GM12878 (cell line): Measurements from ENCODE around the gene OSBPL5. TPM values are rescaled to one million over a fixed set of nuclear protein-coding genes. Genes with fewer than 3 reads are reported as not detected.

ENCODE experiments used
- ATAC-seq: fragments of 200-7000 bp; cut with Tn5 transposase; 3 replicates; pipeline ENCODE4 v1.9.1; 2020; ENCODE audit warnings: mild to moderate bottlenecking, moderate library complexity
- BruUV-seq: library from RNA; stranded (reverse); fragments of 400-500 nt; replicated peaks from 2 replicates; lab custom pipeline; 2021; lab: Mats Ljungman, UMichigan
- CTCF ChIA-PET: fragments of 300-600 bp; sonication (Branson Sonifier 250); formaldehyde crosslinking; extraction: SDS; loops from one replicate; lab custom pipeline; 2021; ENCODE audit warnings: inconsistent platforms; lab: Yijun Ruan, JAX
- POLR2A ChIA-PET: fragments of 350-600 bp; formaldehyde crosslinking; extraction: SDS; loops from one replicate; lab custom pipeline; 2021; ENCODE audit warnings: inconsistent platforms; lab: Charles Lee
- RAD21 ChIA-PET: fragments of 300-600 bp; sonication (Branson Sonifier 250); formaldehyde crosslinking; loops from one replicate; lab custom pipeline; 2023; ENCODE audit warnings: antibody characterized with exemption; ENCODE audit not compliant: unreplicated experiment; lab: Charles Lee
- SMC1A ChIA-PET: fragments of 300-600 bp; sonication (Branson Sonifier 250); formaldehyde crosslinking; loops from one replicate; lab custom pipeline; 2023; ENCODE audit not compliant: unreplicated experiment, uncharacterized antibody; lab: Charles Lee
- DNase-seq: peaks from one replicate; pipeline ENCODE4 v3.0.0-alpha.2; 2011; ENCODE audit warnings: low read depth, low spot score
- FAIRE-seq: peaks from 3 replicates; lab custom pipeline; 2011; peaks lifted over from hg19 to GRCh38; lab: Jason Lieb, UNC
- H2AFZ ChIP-seq: 2 replicates; pipeline ENCODE4 v1.6.0; 2011; ENCODE audit warnings: low read depth, low read length, control low read depth; ENCODE audit not compliant: control insufficient read depth
- H3K27ac ChIP-seq: 2 replicates; pipeline ENCODE4 v1.5.1; 2011; ENCODE audit warnings: control low read depth; ENCODE audit not compliant: control insufficient read depth, insufficient read depth
- H3K27me3 ChIP-seq, 2 experiments: replicated peaks in 1 of 2; 2 replicates each; pipeline versions ENCODE4 v1.6.0 to v1.6.1; 2011; ENCODE audit warnings: low read length in 1 of 2; ENCODE audit not compliant: control insufficient read depth in 2 of 2, insufficient read depth in 2 of 2
- H3K36me3 ChIP-seq, 2 experiments: 2 replicates each; pipeline ENCODE4 v1.5.1; 2011; ENCODE audit warnings: low read length in 1 of 2; ENCODE audit not compliant: control insufficient read depth in 2 of 2, insufficient read depth in 2 of 2
- H3K4me1 ChIP-seq: 2 replicates; pipeline ENCODE4 v1.6.1; 2011; ENCODE audit warnings: mild to moderate bottlenecking, low read length, moderate library complexity, mixed read lengths; ENCODE audit not compliant: control insufficient read depth, insufficient read depth
- H3K4me2 ChIP-seq: 2 replicates; pipeline ENCODE4 v1.6.0; 2011; ENCODE audit warnings: control low read depth; ENCODE audit not compliant: control insufficient read depth, insufficient read depth
- H3K4me3 ChIP-seq: fragments of 200-600 bp; sonication (generic); 2 replicates; pipeline ENCODE4 v1.5.1; 2016
- H3K79me2 ChIP-seq: 2 replicates; pipeline ENCODE4 v1.6.0; 2011; ENCODE audit warnings: low read length; ENCODE audit not compliant: control insufficient read depth, insufficient read depth
- H3K9ac ChIP-seq: 2 replicates; pipeline ENCODE4 v1.8.0; 2011; ENCODE audit warnings: low read length, control low read depth, mixed read lengths; ENCODE audit not compliant: control insufficient read depth, insufficient read depth
- H3K9me3 ChIP-seq: replicated peaks from 3 replicates; pipeline ENCODE4 v1.5.1; 2011; ENCODE audit warnings: mild to moderate bottlenecking, low read length; ENCODE audit not compliant: control insufficient read depth, insufficient read depth
- H4K20me1 ChIP-seq: 2 replicates; pipeline ENCODE4 v1.6.0; 2011; ENCODE audit not compliant: control insufficient read depth, insufficient read depth
- BRCA1 ChIP-seq: IDR thresholded peaks from 2 replicates; pipeline ENCODE4 v1.6.1; 2011; ENCODE audit warnings: low read depth, low read length, improper control_type of control experiment
- MEF2B ChIP-seq: fragments of 450-650 bp; IDR thresholded peaks from 2 replicates; pipeline ENCODE4 v1.6.1; 2018; ENCODE audit warnings: mild to moderate bottlenecking, moderate library complexity; ENCODE audit not compliant: partially characterized antibody, poor library complexity, severe bottlenecking
- MYB ChIP-seq: fragments of 150-350 bp; IDR thresholded peaks from 2 replicates; pipeline ENCODE4 v1.6.1; 2014; ENCODE audit warnings: mild to moderate bottlenecking, low read depth, low read length, borderline replicate concordance
- RUNX3 ChIP-seq: IDR thresholded peaks from 2 replicates; pipeline ENCODE4 v1.6.1; 2012; ENCODE audit warnings: low read length, inconsistent platforms
- TCF3 ChIP-seq: IDR thresholded peaks from 2 replicates; pipeline ENCODE4 v1.6.1; 2012; ENCODE audit warnings: low read depth, mild to moderate bottlenecking, low read length, borderline replicate concordance; ENCODE audit not compliant: insufficient read depth
- WGBS: methylation state at CpG from one replicate; pipeline ENCODE4 v1.1.6; 2016; ENCODE audit warnings: low lambda C conversion rate; ENCODE audit not compliant: insufficient replicate concordance, insufficient coverage; ENCODE audit errors: missing lambda C conversion rate; 5-methylcytosine and 5-hydroxymethylcytosine counted together
- in situ Hi-C: fragments of 300-500 bp; cut with MboI; formaldehyde crosslinking; loops from 9 replicates; pipeline ENCODE4 v1.14.3; 2018; ENCODE audit warnings: mixed read lengths
- intact Hi-C: fragments of 100-400 bp; cut with micrococcal nuclease; formaldehyde crosslinking; loops from one replicate; pipeline ENCODE4 v1.14.2; 2022; ENCODE audit not compliant: unreplicated experiment
- polyA plus RNA-seq, 11 experiments: library from polyadenylated mRNA; depleted of rRNA in 4 of 11; unstranded in 6 of 11; stranded (reverse) in 5 of 11; fragments of >200 nt; fragmentation: Nextera tagmentation in 4 of 11; fragmentation: Illumina TruSeq in 1 of 11; extraction: Ambion mirVana in 4 of 11; extraction: Trizol in 1 of 11; gene quantifications; 1 replicate in 1 of 11; 2 replicates in 10 of 11; pipeline versions ENCODE4 v1.2.1 to v1.2.3, GENCODE V29; 2011 to 2016; ENCODE audit warnings: inconsistent platforms in 2 of 11, missing spikeins in 2 of 11, low read depth in 1 of 11
- total RNA-seq, 4 experiments: library from RNA; depleted of rRNA in 3 of 4; stranded (reverse); fragments of >200 nt in 3 of 4; fragmentation: Illumina TruSeq in 1 of 4; extraction: Trizol in 1 of 4; gene quantifications; 2 replicates each; pipeline versions ENCODE4 v1.2.1 to v1.2.3, GENCODE V29; 2013 to 2021
- TF ChIP-seq, protein P1 (sequence below): fragments of 450-650 bp; IDR thresholded peaks from 2 replicates; pipeline ENCODE4 v1.6.1; 2016; ENCODE audit warnings: mild to moderate bottlenecking

The OSBPL5 gene
- total and polyA plus RNA-seq, 10 of the 15 experiments (the other 5 are each of a cell fraction or from before 2014, with no cell fraction given), result not detected

GRCh38 chr11:3056296-3057068 lies 108.6 kb downstream of the OSBPL5 start:
- Histone ChIP-seq H3K27ac (peak overlapping the region; percentile 86), H3K36me3 (peaks cover 0 to 2% of the 10 kb centered on the region in 2 experiments; a peak in 3 of 4 replicates), H4K20me1 (no peaks in the 10 kb centered on the region; the same call in 1 of the 2 replicates), H3K79me2 (peaks cover 51% of the 10 kb centered on the region), H3K9ac (peak overlapping the region; percentile 93), H3K4me1 (peaks cover 11% of the 10 kb centered on the region), H3K4me2 (peak overlapping the region; percentile 81), H3K9me3 (no peaks in the 10 kb centered on the region), H3K27me3 (no peaks in the 10 kb centered on the region; a peak in 1 of 4 replicates), H2AFZ (peak overlapping the region; percentile 69; the same call in 1 of the 2 replicates), H3K4me3 (peak overlapping the region; percentile 91)
- in situ Hi-C loops (no loop called here), intact Hi-C loops (loop anchor here (5.0 kb wide), 1 partner anchor 64 kb away; the partner anchor contains the start of gene NAP1L4)
- BruUV-seq, result TSS peak; percentile 57
- TF ChIP-seq, protein P1, sequence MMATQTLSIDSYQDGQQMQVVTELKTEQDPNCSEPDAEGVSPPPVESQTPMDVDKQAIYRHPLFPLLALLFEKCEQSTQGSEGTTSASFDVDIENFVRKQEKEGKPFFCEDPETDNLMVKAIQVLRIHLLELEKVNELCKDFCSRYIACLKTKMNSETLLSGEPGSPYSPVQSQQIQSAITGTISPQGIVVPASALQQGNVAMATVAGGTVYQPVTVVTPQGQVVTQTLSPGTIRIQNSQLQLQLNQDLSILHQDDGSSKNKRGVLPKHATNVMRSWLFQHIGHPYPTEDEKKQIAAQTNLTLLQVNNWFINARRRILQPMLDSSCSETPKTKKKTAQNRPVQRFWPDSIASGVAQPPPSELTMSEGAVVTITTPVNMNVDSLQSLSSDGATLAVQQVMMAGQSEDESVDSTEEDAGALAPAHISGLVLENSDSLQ, result peak; percentile 71
- TF ChIP-seq TCF3 (no peak), MYB (no peak), BRCA1 (no peak), MEF2B (peak; percentile 68), RUNX3 (0 out of 2 replicates have a peak, but pooled peaks have one; percentile 15)
- ATAC-seq, result peak; percentile 28
- SMC1A ChIA-PET, result interaction anchor here (1.3 to 1.9 kb wide), 2 partner anchors 18 to 67 kb away, joined by 3 to 10 read pairs; no protein-coding TSS in a partner anchor
- CTCF ChIA-PET, result interaction anchor here (0.7 to 2.9 kb wide), 5 partner anchors 9 to 127 kb away, joined by 3 to 9 read pairs (median 4); no protein-coding TSS in a partner anchor
- RAD21 ChIA-PET, result interaction anchor here (2.0 kb wide), 1 partner anchor 35 kb away, joined by 12 read pairs; no protein-coding TSS in a partner anchor
- POLR2A ChIA-PET, result interaction anchor here (0.7 kb wide), 1 partner anchor 36 kb away, joined by 3 read pairs; no protein-coding TSS in a partner anchor
- FAIRE-seq, result no peak
- WGBS, result 4% methylated on average over 28 of the region's 29 CpGs
- no peak for DNase-seq
